Loucy (cell line): ENCODE results near the gene BCL3.
"Not testable (repeated sequence)": the region's sequence is repeated elsewhere in the genome, so short reads cannot be mapped to it uniquely, and the experiment has no call there.

Source experiments
- H2AFZ ChIP-seq: fragments of 200-600 bp; sonication (generic); 2 replicates; pipeline ENCODE4 v1.6.0; 2016; ENCODE audit warnings: antibody characterized with exemption, mild to moderate bottlenecking, low read length, moderate library complexity
- H3F3A ChIP-seq: fragments of 200-600 bp; 2 replicates; pipeline ENCODE4 v1.6.0; 2016; ENCODE audit warnings: antibody characterized with exemption, low read depth, mild to moderate bottlenecking
- H3K27me3 ChIP-seq: fragments of 200-600 bp; sonication (generic); 2 replicates; pipeline ENCODE4 v1.6.1; 2014; ENCODE audit warnings: low read length, mild to moderate bottlenecking; ENCODE audit not compliant: insufficient read depth, poor library complexity, severe bottlenecking
- H3K36me3 ChIP-seq: fragments of 200-600 bp; sonication (generic); 2 replicates; pipeline ENCODE4 v1.6.1; 2016; ENCODE audit warnings: low read length; ENCODE audit not compliant: insufficient read depth
- H3K4me1 ChIP-seq: fragments of 200-600 bp; sonication (generic); 2 replicates; pipeline ENCODE4 v1.5.1; 2014; ENCODE audit warnings: low read length, mild to moderate bottlenecking; ENCODE audit not compliant: insufficient read depth, poor library complexity, severe bottlenecking
- H3K4me2 ChIP-seq: fragments of 200-600 bp; sonication (generic); 2 replicates; pipeline ENCODE4 v1.6.0; 2014; ENCODE audit warnings: antibody characterized with exemption, low read length, low read depth, mild to moderate bottlenecking; ENCODE audit not compliant: poor library complexity, severe bottlenecking
- H3K4me3 ChIP-seq: fragments of 200-600 bp; sonication (generic); 2 replicates; pipeline ENCODE4 v1.5.1; 2014; ENCODE audit warnings: low read length, mild to moderate bottlenecking, mixed read lengths; ENCODE audit not compliant: poor library complexity, severe bottlenecking
- H3K79me2 ChIP-seq: fragments of 200-600 bp; sonication (generic); 2 replicates; pipeline ENCODE4 v1.6.1; 2014; ENCODE audit warnings: low read length; ENCODE audit not compliant: insufficient read depth
- H3K9ac ChIP-seq: fragments of 200-600 bp; sonication (generic); 2 replicates; pipeline ENCODE4 v1.6.0; 2014; ENCODE audit warnings: mild to moderate bottlenecking, low read depth, low read length, moderate library complexity; ENCODE audit not compliant: poor library complexity, severe bottlenecking
- H3K9me2 ChIP-seq: fragments of 200-600 bp; sonication (generic); replicated peaks from 2 replicates; pipeline ENCODE4 v1.6.1; 2016; ENCODE audit warnings: low read depth, low read length, mixed read lengths
- H3K9me3 ChIP-seq: fragments of 200-600 bp; sonication (generic); 2 replicates; pipeline ENCODE4 v1.6.1; 2014; ENCODE audit warnings: mild to moderate bottlenecking, antibody characterized with exemption, low read length, low read depth; ENCODE audit not compliant: insufficient read depth
- H4K20me1 ChIP-seq: fragments of 200-600 bp; sonication (generic); 2 replicates; pipeline ENCODE4 v1.6.0; 2014; ENCODE audit warnings: antibody characterized with exemption, low read length, mild to moderate bottlenecking; ENCODE audit not compliant: insufficient read depth, poor library complexity, severe bottlenecking
- EZH2phosphoT487 ChIP-seq: fragments of 200-600 bp; IDR thresholded peaks from 2 replicates; pipeline ENCODE4 v1.6.1; 2018; ENCODE audit warnings: antibody characterized with exemption, mild to moderate bottlenecking, moderate library complexity, borderline replicate concordance
- TF ChIP-seq, protein P1 (sequence below): fragments of 200-600 bp; sonication (generic); conservative IDR thresholded peaks from 2 replicates; pipeline ENCODE4 v1.5.1; 2014; ENCODE audit warnings: mild to moderate bottlenecking, antibody characterized with exemption, low read length

BCL3 gene

DNA sequence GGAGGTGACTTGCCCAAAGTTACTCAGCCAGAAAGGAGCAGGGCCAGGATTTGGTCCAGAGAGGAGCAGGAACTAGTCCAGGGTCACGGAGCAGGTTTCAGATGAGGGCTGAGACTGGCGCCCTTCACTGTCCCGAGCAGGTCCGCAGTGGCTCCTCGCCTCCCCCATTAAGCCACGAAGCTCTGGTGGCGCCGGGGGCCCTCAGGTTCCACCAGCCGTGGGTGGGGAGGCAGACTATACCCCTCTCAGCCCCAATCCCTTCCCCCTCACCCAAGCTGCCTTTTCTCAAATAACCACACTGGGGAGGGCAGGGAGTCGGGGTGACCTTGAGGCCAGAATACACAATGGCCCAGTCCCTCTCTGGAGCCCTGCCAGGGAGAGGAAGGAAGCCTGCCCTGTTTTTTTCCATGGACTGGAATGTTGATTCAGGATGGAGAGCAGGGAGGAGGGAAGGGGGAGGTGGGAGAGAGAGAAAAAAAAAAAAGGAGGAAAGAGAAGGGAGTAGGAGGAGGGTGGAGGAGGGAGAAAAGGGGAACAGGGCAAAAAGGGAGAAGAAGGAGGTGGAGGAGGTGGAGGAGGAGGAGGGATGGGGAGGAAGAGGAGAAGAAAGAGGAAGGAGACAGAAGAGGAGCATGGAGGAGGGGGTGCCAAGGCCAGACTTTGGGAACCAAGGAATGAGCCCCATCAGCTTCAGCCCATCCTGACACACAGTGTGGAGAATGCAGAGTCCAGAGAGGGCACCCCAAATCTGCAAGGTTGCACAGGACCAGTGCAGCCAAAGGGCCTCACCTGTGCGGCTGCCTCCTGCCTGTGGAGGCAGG is 29.9 kb upstream of the BCL3 start:
- Histone ChIP-seq H3K4me3 (no peak overlapping the region), H3K4me1 (peaks cover 5% of the 10 kb centered on the region), H3K36me3 (no peaks in the 10 kb centered on the region), H3K27me3 (no peaks in the 10 kb centered on the region), H3F3A (no peaks in the 10 kb centered on the region), H3K79me2 (no peaks in the 10 kb centered on the region), H3K4me2 (no peak overlapping the region), H3K9ac (no peak overlapping the region), H3K9me2 (no peaks in the 10 kb centered on the region), H2AFZ (no peak overlapping the region), H4K20me1 (no peaks in the 10 kb centered on the region), H3K9me3 (0 out of 2 replicates have a peak, but pooled peaks cover 5% of the 10 kb centered on the region)
- TF ChIP-seq EZH2phosphoT487 = no peak
- TF ChIP-seq, protein P1, sequence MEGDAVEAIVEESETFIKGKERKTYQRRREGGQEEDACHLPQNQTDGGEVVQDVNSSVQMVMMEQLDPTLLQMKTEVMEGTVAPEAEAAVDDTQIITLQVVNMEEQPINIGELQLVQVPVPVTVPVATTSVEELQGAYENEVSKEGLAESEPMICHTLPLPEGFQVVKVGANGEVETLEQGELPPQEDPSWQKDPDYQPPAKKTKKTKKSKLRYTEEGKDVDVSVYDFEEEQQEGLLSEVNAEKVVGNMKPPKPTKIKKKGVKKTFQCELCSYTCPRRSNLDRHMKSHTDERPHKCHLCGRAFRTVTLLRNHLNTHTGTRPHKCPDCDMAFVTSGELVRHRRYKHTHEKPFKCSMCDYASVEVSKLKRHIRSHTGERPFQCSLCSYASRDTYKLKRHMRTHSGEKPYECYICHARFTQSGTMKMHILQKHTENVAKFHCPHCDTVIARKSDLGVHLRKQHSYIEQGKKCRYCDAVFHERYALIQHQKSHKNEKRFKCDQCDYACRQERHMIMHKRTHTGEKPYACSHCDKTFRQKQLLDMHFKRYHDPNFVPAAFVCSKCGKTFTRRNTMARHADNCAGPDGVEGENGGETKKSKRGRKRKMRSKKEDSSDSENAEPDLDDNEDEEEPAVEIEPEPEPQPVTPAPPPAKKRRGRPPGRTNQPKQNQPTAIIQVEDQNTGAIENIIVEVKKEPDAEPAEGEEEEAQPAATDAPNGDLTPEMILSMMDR = no peak

DNA sequence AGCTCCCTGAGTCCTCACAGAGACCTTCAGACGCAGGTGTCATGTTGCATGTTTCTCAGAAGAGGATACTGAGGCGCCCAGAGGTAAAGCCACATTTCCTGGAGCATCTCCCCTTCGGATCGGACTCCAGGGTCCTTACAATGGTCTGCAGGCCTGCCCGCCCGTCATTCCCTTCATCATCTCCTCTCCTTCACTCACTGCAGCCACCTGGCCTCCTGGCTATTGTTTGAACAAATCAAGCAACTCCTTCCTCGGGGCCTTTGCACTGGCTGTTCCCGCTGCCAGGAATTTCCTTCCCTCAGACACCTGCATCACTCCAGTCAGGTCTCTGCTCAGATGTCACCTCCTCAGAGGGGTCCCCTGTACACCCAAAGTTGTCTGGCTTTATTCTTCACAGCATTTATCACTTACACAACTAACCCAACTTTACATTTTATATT is 29.2 kb upstream of the BCL3 start:
- Histone ChIP-seq H3K27me3 (no peaks in the 10 kb centered on the region), H4K20me1 (no peaks in the 10 kb centered on the region), H3K4me3 (no peak overlapping the region), H3F3A (no peaks in the 10 kb centered on the region), H3K9me3 (0 out of 2 replicates have a peak, but pooled peaks cover 5% of the 10 kb centered on the region), H3K4me1 (peaks cover 5% of the 10 kb centered on the region), H3K9ac (no peak overlapping the region), H3K79me2 (no peaks in the 10 kb centered on the region), H3K9me2 (no peaks in the 10 kb centered on the region), H3K4me2 (no peak overlapping the region), H3K36me3 (no peaks in the 10 kb centered on the region), H2AFZ (no peak overlapping the region)
- TF ChIP-seq, protein P1 = no peak
- TF ChIP-seq EZH2phosphoT487 = no peak

DNA sequence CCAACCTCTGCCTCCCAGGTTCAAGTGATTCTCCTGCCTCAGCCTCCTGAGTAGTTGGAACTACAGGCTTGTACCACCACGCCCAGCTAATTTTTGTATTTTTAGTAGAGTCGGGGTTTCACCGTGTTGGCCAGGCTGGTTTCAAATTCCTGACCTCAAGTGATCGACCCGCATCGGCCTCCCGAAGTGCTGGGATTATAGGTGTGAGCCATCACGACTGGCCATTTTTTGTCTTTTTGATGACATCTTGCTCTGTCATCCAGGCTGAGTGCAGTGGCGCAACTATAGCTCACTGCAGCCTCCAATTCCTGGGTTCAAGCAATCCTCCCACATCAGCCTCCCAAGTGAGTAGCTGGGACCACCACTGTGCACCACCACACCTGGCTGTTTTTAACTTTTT is 28.1 kb upstream of the BCL3 start:
- not testable (repeated sequence) for H3K9me3 ChIP-seq, H3K36me3 ChIP-seq, H3K9ac ChIP-seq, H3K9me2 ChIP-seq, H3K79me2 ChIP-seq, H3F3A ChIP-seq, H3K4me3 ChIP-seq, H3K4me1 ChIP-seq, H4K20me1 ChIP-seq, H3K4me2 ChIP-seq, H3K27me3 ChIP-seq, H2AFZ ChIP-seq

DNA sequence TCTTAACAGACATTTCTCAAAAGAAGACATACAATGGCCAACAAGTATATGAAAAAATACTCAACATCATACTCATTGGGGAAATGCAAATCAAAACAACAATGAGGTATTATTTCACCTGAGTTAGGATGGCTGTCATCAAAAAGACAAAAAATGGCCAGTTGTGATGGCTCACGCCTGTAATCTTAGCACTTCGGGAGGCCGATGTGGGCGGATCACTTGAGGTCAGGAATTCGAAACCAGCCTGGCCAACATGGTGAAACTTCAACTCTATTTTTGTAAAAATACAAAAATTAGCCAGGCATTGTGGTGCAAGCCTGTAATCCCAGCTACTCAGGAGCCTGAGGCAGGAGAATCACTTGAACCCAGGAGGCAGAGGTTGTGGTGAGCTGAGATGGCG is 27.6 kb upstream of the BCL3 start:
- Histone ChIP-seq H3K4me2 (no peak overlapping the region), H3K9me2 (no peaks in the 10 kb centered on the region), H3K36me3 (no peaks in the 10 kb centered on the region), H3K9me3 (no peaks in the 10 kb centered on the region), H3K9ac (no peak overlapping the region), H3K79me2 (no peaks in the 10 kb centered on the region), H3K27me3 (no peaks in the 10 kb centered on the region), H2AFZ (no peak overlapping the region), H3F3A (no peaks in the 10 kb centered on the region), H3K4me1 (peaks cover 5% of the 10 kb centered on the region), H4K20me1 (no peaks in the 10 kb centered on the region), H3K4me3 (no peak overlapping the region)
- TF ChIP-seq, protein P1 = no peak
- TF ChIP-seq EZH2phosphoT487 = no peak

DNA sequence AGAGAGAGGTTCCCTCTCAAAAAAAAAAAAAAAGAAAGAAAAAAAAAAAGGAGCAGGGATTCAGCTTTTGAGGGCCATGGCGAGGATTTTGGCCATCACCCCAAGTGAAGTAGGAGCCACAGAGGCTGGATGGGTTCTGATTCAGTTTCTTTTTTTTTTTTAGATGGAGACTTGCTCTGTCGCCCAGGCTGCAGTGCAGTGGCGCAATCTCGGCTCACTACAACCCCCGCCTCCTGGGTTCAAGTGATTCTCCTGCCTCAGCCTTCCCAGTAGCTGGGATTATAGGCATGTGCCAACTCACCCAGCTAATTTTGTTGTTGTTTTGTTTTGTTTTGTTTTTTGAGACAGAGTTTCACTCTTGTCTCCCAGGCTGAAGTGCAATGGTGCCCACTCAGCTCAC is 27.1 kb upstream of the BCL3 start:
- H3K79me2 ChIP-seq, H2AFZ ChIP-seq, H3K27me3 ChIP-seq, H3K9ac ChIP-seq, H3K36me3 ChIP-seq, H3K4me3 ChIP-seq, H3K4me2 ChIP-seq, H3K4me1 ChIP-seq, H3K9me3 ChIP-seq, H3K9me2 ChIP-seq, H3F3A ChIP-seq, H4K20me1 ChIP-seq: not testable (repeated sequence)
